T-helper 1 cell treated with Interleukin-12 subunit alpha and Interleukin-12 subunit beta and Interleukin-4 antibody, amounts not matched to agents 30 μg/mL and 1 μg/mL, for 36 hours (primary cell): ENCODE measurements around the gene POLR1C.
"Not testable (repeated sequence)": the region's sequence is repeated elsewhere in the genome, so short reads cannot be mapped to it uniquely, and the experiment has no call there.

Source experiments
- H3K27ac Mint-ChIP-seq: one replicate; pipeline ENCODE4 v1.8.0; 2021; ENCODE audit warnings: mild to moderate bottlenecking, mixed read lengths
- H3K27me3 Mint-ChIP-seq: one replicate; pipeline ENCODE4 v1.8.0; 2021; ENCODE audit warnings: low read depth, mixed read lengths
- H3K36me3 Mint-ChIP-seq: one replicate; pipeline ENCODE4 v1.8.0; 2021; ENCODE audit warnings: low read depth, mixed read lengths
- H3K4me1 Mint-ChIP-seq: one replicate; pipeline ENCODE4 v1.8.0; 2021; ENCODE audit warnings: low read depth, mixed read lengths
- H3K4me3 Mint-ChIP-seq: one replicate; pipeline ENCODE4 v1.8.0; 2021; ENCODE audit warnings: mild to moderate bottlenecking, moderate library complexity, mixed read lengths
- H3K9me3 Mint-ChIP-seq: one replicate; pipeline ENCODE4 v1.8.0; 2021; ENCODE audit warnings: mixed read lengths

The POLR1C gene

DNA sequence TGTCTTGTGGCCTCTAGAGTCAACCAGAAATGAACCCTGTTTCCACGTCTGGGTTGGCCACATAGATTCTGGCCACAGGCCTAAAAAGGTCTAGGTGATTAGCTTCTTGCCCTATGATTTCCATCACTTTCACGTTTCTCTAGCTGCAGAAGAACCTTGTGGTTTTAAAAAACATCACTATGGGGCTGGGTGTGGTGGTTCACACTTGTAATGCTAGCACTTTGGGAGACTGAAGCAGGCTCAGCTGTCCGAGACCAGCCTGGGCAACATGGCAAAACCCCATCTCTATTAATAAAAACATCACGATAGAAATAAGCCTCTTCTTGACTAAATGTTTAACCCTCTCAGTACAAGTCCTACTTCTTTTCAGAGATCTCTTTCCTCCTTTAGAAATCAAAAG lies 27.6 kb downstream of the POLR1C start:
- Mint-ChIP-seq H3K9me3 (no peaks in the 10 kb centered on the region), H3K27ac (no peak overlapping the region), H3K4me1 (peaks cover 2% of the 10 kb centered on the region), H3K4me3 (no peak overlapping the region), H3K27me3 (no peaks in the 10 kb centered on the region), H3K36me3 (peaks cover 42% of the 10 kb centered on the region)

DNA sequence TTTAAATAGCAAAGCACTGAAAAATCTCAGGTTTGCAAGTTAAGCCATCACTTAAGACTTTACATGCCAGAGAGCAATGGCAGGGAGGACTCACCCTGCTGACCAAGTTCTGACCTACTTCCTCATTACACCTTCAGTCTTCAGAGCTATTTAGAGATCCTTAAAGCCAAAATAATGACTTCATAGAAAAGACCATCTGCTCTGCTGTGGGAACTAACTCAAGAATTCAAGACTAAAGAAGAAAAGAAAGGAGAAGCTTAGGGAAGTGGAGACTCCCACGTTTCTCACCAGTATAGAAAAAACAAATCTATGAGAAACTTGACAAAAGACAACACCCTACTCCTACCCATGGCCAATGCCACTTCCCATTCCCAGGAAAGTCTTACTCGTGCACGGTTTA lies 30.3 kb downstream of the POLR1C start:
- Mint-ChIP-seq H3K27ac (no peak overlapping the region), H3K4me3 (no peak overlapping the region), H3K27me3 (no peaks in the 10 kb centered on the region), H3K4me1 (peaks cover 2% of the 10 kb centered on the region), H3K9me3 (no peaks in the 10 kb centered on the region), H3K36me3 (peaks cover 41% of the 10 kb centered on the region)

DNA sequence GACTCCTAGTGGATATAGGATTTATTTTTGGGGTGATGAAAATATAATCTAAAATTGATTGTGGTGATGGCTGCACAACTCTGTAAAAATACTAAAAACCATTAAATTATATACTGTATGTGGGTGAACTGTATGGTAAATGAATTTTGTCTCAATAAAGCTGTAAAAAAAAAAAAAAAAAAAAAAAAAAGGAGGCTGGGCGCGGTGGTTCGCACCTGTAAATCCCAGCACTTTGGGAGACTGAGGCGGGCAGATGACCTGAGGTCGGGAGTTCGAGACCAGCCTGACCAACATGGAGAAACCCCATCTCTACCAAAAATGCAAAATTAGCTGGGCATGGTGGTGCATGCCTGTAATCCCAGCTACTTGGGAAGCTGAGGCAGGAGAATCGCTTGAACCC lies 40.7 kb downstream of the POLR1C start:
- not testable (repeated sequence) for H3K4me1 Mint-ChIP-seq, H3K27ac Mint-ChIP-seq, H3K4me3 Mint-ChIP-seq, H3K9me3 Mint-ChIP-seq, H3K27me3 Mint-ChIP-seq
- peaks cover 43% of the 10 kb centered on the region for H3K36me3 Mint-ChIP-seq

DNA sequence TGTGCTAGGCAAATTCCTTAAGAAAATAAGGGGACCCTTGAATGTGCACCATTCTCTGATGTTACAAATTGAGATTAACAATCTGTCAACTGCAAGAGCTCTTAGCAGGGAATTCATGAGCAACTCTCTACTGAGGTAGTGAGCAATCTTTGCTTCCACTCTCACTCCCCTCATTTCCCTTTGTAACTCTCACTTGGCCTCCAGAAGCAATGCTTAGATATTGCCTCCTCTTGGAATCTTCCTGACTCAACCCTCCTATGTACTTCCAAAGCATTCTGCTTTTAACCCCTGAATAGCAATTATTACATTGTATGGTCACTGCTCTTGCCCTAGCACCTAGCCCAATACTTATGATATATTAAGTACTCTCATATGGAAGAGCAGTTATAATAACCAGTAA lies 42.4 kb downstream of the POLR1C start:
- no peak overlapping the region for H3K4me3 Mint-ChIP-seq
- no peaks in the 10 kb centered on the region for H3K4me1 Mint-ChIP-seq
- no peak overlapping the region for H3K27ac Mint-ChIP-seq
- no peaks in the 10 kb centered on the region for H3K27me3 Mint-ChIP-seq
- no peaks in the 10 kb centered on the region for H3K9me3 Mint-ChIP-seq
- peaks cover 44% of the 10 kb centered on the region for H3K36me3 Mint-ChIP-seq

DNA sequence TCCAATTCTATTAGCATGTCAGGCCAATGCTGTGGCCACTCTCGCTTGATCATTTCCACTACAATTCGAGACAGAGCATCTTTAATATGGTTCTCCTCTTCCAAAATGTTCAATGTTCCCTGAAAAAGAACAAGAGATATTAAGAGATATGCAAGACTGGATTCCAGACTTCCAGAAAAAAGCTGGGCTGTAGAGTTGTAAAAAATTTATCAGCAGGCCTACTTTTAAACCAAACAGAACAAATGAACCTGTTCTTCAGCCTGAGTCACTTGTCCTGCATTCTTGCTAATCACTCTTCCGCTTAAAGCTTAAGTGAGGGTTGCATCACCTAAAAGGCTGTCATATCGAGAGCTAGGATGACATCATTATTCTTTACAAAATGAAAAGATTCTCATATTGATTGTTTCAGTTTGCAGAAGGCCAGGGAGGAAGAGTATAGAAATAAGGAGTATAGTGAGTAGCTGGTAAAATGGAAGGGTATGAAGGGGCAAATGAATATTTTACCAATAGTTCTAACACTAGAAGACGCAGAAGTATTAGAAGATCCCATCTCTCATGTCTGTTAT lies 54.1 kb downstream of the POLR1C start:
- H3K36me3 Mint-ChIP-seq = peaks cover 32% of the 10 kb centered on the region
- H3K4me1 Mint-ChIP-seq = peaks cover 25% of the 10 kb centered on the region
- no peaks in the 10 kb centered on the region for H3K9me3 Mint-ChIP-seq
- no peaks in the 10 kb centered on the region for H3K27me3 Mint-ChIP-seq
- H3K4me3 Mint-ChIP-seq = peak overlapping the region; percentile 47
- peak overlapping the region; percentile 87 for H3K27ac Mint-ChIP-seq
